K562 (cell line): ENCODE results near the gene SPAG9. TPM values are rescaled to one million over a fixed set of nuclear protein-coding genes. Genes with fewer than 3 reads are reported as not detected.
A peak's percentile ranks its signal among the peaks of the same experiment; 100 is the strongest.

Source experiments
- NBN ChIP-seq: fragments of 450-650 bp; IDR thresholded peaks from 2 replicates; pipeline ENCODE4 v1.6.1; 2016; ENCODE audit warnings: low read depth, mild to moderate bottlenecking
- PHB ChIP-seq: fragments of 250-450 bp; sonication (Bioruptor Pico); IDR thresholded peaks from 2 replicates; pipeline ENCODE4 v1.5.0; 2021
- RAD21 ChIP-seq, 2 experiments: fragments of 250-450 bp in 1 of 2; fragments of 450-650 bp in 1 of 2; sonication (Bioruptor Pico) in 1 of 2; formaldehyde crosslinking in 1 of 2; IDR thresholded peaks in 1 of 2; conservative IDR thresholded peaks in 1 of 2; 2 replicates each; pipeline versions ENCODE4 v1.4.0 to v1.8.0; 2020 to 2022; ENCODE audit warnings: mild to moderate bottlenecking in 2 of 2, moderate library complexity in 1 of 2
- RFX5 ChIP-seq: IDR thresholded peaks from 2 replicates; pipeline ENCODE4 v1.6.1; 2011; ENCODE audit warnings: low read depth, mild to moderate bottlenecking, improper control_type of control experiment, low read length
- RNF2 ChIP-seq: sonication (generic); IDR thresholded peaks from 2 replicates; pipeline ENCODE4 v1.6.1; 2016
- SAP30 ChIP-seq: fragments of 200-600 bp; sonication (generic); IDR thresholded peaks from 2 replicates; pipeline ENCODE4 v1.6.1; 2012; ENCODE audit warnings: borderline replicate concordance, low read depth, mild to moderate bottlenecking, moderate library complexity, low read length, control low read depth, inconsistent platforms; ENCODE audit not compliant: insufficient read depth, poor library complexity, severe bottlenecking
- ZNF586 ChIP-seq: fragments of 450-650 bp; formaldehyde crosslinking; conservative IDR thresholded peaks from 2 replicates; pipeline ENCODE4 v1.4.0; 2020; ENCODE audit warnings: mild to moderate bottlenecking, moderate library complexity
- polyA plus RNA-seq, 8 experiments: library from polyadenylated mRNA; depleted of rRNA in 4 of 8; stranded (reverse) in 5 of 8; unstranded in 3 of 8; fragments of >200 nt; fragmentation: Nextera tagmentation in 2 of 8; fragmentation: Illumina TruSeq in 1 of 8; extraction: Ambion mirVana in 2 of 8; extraction: Trizol in 1 of 8; gene quantifications; 2 replicates each; pipeline versions ENCODE4 v1.2.1 to v1.2.3, GENCODE V29; 2011 to 2014; ENCODE audit warnings: inconsistent platforms in 1 of 8, missing spikeins in 1 of 8
- total RNA-seq, 7 experiments: library from RNA; depleted of rRNA in 6 of 7; stranded (reverse); fragments of >200 nt in 6 of 7; fragmentation: Illumina TruSeq in 2 of 7; extraction: Trizol in 2 of 7; gene quantifications; 2 replicates each; pipeline versions ENCODE4 v1.2.1 to v1.2.3, GENCODE V29; 2011 to 2021; ENCODE audit warnings: low replicate concordance in 1 of 7
- TF ChIP-seq, protein P1 (sequence below): fragments of 200-800 bp; sonication (Bioruptor generic); IDR thresholded peaks from 2 replicates; pipeline ENCODE4 v1.6.1; 2017; ENCODE audit warnings: missing genetic modification characterization, missing compliant biosample characterization

The SPAG9 gene
- total and polyA plus RNA-seq, 9 of the 15 experiments (the other 6 are each of a cell fraction or from before 2014, with no cell fraction given) = 12.2 to 99.2 (median 58.2) TPM

- TF ChIP-seq, protein P1, sequence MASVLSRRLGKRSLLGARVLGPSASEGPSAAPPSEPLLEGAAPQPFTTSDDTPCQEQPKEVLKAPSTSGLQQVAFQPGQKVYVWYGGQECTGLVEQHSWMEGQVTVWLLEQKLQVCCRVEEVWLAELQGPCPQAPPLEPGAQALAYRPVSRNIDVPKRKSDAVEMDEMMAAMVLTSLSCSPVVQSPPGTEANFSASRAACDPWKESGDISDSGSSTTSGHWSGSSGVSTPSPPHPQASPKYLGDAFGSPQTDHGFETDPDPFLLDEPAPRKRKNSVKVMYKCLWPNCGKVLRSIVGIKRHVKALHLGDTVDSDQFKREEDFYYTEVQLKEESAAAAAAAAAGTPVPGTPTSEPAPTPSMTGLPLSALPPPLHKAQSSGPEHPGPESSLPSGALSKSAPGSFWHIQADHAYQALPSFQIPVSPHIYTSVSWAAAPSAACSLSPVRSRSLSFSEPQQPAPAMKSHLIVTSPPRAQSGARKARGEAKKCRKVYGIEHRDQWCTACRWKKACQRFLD (CRISPR knock-in tag) = 0 out of 2 replicates have a peak, but pooled peaks have one; percentile 38
- peak; percentile 81 for TF ChIP-seq SAP30
- TF ChIP-seq RFX5 = no peak
- TF ChIP-seq RNF2 = no peak
- TF ChIP-seq ZNF586 (CRISPR knock-in tag) = no peak
- peak; percentile 62 to 66 for TF ChIP-seq RAD21 (CRISPR knock-in tag; conservative IDR thresholded peaks at IDR 0.05 in 1 of 2, IDR thresholded peaks at IDR 0.05 in 1 of 2)
- 0 out of 2 replicates have a peak, but pooled peaks have one; percentile 47 for TF ChIP-seq NBN
- no peak for TF ChIP-seq PHB (CRISPR knock-in tag)
- TF ChIP-seq, all 486 proteins: peak for 29
These were observed 982 bp downstream of the SPAG9 start (continued) for GRCh38 chr17:51119415-51120356.
